Melanocyte of skin (primary cell): ENCODE data around the gene UBXN1. TPM values are rescaled to one million over a fixed set of nuclear protein-coding genes. Genes with fewer than 3 reads are reported as not detected.

Source experiments
- small RNA-seq, 2 donors: library from RNA; depleted of rRNA; stranded (forward); fragments of <200 nt; gene quantifications; one replicate each; pipeline ENCODE3, GENCODE V24; 2012
- total RNA-seq, 2 donors: library from RNA; depleted of rRNA; stranded (reverse); fragments of >200 nt; gene quantifications; 2 replicates each; pipeline ENCODE4 v1.2.3, GENCODE V29; 2012

The UBXN1 gene, protein sequence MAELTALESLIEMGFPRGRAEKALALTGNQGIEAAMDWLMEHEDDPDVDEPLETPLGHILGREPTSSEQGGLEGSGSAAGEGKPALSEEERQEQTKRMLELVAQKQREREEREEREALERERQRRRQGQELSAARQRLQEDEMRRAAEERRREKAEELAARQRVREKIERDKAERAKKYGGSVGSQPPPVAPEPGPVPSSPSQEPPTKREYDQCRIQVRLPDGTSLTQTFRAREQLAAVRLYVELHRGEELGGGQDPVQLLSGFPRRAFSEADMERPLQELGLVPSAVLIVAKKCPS
- total RNA-seq: 10 to 100 TPM; 59.2 to 83.9 TPM

DNA sequence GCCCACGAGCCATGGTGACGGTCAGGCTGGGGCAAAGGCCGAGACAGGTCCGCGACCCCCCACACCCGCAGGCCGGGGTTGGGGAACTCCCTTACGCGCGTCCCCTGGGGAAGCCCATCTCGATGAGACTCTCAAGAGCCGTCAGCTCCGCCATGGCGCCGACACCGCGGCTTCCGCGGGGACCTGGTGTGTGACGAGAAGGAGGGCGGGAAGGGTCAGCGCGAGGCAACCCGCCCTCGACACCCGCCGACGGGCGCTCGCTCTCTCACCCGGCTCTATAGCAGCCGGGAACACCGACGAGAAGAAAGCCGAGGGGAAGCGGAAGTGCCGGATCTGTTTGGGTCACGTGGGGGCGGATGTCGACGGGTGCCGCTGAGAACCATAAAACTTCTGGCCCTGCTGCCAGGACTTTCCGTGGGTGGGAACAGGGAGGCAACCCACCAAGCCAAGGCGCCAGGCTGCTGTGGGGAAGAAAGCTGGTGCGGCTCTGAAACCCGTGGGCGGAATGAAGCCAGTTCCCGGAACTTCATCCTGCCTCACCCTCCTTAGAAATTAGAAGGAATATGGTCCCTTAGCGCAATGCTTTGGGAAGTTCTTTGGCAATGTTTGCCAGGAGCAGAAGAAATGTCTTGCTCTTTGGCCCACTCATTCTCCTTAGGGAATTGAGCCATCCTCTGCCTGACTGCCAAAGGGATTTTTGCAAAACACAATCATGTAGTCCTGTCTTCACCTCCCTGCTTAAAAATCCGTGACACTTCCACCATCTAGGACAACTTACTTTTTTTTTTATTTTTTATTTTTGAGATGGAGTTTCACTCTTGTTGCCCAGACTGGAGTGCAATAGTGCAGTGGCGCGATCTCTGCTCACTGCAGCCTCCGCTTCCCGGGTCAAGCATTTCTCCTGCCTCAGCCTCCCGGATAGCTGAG lies at the start of gene UBXN1:
Gene UBXN1, minus strand, starts transcription at position 304 of the 927 bp plus-strand sequence. Its CDS starts 150 bp downstream, at position 154.

DNA sequence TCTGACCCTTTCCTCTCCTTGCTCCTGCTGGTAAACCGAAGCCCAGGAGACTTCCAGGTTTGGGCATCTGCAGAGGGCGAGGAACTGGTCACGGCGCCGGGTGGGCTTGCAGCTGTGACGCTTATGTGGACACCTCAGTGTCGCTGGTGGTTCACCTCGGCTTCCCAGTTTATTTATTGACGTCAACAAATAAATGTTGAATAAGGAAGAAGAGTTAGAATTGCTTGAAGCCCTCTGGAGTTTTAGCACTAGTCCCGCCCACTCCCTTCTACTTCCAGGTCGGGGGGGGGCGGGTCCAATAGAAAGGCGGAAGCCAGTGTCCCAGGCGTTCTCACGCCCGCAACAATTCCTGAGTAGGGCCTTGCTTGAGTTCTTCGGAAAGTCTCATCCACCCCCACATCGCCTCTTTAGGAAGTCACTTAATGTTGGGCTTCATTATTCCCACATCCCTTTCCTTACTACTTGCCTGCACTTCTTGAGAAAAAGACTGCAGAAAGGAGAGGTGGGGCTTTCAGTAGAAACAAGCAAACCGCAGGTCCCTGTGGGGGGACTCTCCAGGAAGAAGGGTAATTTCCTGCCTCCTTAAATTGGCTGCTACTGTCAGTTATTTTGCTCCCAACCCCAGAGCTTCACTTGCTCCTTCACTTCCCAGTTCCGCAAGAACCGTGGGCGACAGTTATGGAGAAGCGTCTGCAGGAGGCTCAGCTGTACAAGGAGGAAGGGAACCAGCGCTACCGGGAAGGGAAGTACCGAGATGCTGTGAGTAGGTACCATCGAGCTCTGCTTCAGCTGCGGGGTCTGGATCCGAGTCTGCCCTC lies 49.5 kb upstream of the UBXN1 start, which contains the start of gene TTC9C:
Gene TTC9C, plus strand, starts transcription at position 316 of the 818 bp plus-strand sequence. Its CDS starts 363 bp downstream, at position 679.

DNA sequence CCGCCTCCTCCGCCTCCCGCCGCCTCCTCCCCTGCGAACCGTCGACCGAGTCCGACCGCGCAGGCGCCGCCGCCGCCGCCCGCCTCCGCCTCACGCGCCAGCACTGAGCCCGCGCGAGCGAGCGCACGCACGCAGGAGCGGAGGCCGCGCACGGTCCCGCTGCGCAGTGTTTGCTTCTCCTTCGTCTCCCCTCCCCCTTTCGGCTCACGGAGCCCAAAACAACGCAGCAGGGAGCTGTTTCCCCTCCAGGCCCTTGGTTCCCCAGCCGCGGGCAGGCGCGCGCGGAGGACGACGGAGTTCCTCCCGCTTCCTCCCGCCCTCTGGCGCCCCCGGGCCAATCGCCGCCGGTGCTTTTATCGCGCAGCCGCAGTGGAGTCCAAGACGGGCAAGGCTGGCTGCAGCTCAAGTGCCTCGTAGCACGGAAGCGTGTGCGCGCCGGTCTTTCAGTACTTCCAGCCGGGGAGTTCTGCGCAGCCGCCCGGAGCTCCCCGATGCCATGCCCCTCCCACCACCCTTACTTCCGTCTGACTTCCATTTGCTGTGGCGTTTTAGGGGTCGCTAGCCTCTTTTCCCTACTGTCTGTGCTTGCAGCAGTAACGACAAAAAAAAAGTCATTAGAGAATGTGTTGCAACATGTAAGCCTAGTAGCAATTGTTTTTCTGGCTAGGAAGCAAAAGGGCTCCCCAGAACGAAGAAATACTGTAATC lies 48.4 kb upstream of the UBXN1 start, which contains the start of gene HNRNPUL2:
Gene HNRNPUL2, minus strand, starts transcription at position 293 of the 707 bp plus-strand sequence. CDS start 301 bp downstream, outside the sequence.

DNA sequence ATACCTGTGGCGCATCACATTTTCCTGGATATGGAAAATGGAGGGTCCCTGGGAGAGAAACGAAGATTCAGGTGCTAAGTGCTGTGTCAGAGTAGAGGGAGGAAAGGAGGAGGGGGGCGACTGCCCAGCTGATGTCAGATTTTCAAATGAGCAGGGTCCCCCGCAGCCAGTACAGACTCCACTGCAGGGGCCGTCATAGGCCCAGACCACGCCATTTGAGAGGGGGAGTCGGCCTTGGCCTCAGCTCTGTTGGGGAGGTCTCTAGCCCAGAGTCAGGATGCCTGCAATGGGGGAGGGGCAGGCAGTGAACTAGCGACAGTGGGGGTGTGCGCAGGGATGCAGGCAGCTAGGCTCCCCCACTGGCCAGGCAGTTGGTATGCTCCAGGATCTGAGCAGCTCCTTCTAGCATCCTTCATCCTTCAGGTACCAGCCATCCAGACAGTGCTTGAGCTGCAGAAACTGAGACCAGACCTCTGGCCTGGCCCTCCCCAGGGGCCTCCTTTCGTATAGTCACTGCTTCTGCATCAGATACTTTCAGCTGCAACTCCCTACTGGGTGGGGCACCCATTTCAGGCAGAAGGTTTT lies 28.5 kb upstream of the UBXN1 start, which contains the start of the genes BSCL2 and GNG3:
Gene BSCL2, minus strand, starts transcription at position 148 of the 585 bp plus-strand sequence. CDS start 229 bp downstream, outside the sequence.
Gene GNG3, plus strand, starts transcription at position 400 of the 585 bp plus-strand sequence. CDS start 620 bp downstream, outside the sequence.

DNA sequence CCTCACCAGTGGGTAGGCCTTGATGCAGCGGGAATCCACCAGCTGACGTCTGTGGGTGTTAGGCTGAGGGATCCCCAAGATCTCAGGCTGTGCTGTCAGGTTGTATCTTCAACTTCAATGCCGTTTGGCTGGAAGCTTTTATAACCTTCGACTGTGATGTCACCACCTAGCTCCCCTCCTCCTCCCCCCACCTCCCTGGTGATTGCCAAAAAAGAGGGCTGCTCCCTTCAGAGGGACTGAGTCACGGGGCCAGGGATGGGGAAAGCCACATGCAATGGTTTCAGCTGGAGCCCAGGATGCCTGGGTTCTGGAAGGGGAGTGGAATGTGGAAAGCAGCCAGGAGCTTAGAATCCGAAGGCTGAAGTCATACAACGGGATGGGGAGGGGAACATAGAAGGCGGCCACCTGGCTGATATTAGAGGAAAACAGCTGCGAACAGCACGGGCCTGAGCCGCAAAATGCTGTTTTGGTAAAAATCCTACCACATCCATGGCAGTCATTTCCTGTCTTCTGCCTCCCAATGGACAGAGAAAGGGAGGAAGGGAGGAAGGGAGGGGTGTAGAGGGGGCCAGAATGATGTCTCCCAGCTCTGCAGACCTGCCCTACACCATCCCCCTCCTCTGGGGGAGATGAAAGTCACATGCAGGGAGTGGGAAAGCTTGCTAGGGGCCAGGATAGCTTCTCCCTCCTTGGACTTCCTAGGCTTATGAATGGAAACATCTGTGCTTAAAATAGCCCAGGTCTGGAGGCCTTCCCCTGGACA lies 10.7 kb upstream of the UBXN1 start, which contains the start of gene LRRN4CL:
Gene LRRN4CL, minus strand, starts transcription at position 110 of the 763 bp plus-strand sequence. CDS start 1,022 bp downstream, outside the sequence.

DNA sequence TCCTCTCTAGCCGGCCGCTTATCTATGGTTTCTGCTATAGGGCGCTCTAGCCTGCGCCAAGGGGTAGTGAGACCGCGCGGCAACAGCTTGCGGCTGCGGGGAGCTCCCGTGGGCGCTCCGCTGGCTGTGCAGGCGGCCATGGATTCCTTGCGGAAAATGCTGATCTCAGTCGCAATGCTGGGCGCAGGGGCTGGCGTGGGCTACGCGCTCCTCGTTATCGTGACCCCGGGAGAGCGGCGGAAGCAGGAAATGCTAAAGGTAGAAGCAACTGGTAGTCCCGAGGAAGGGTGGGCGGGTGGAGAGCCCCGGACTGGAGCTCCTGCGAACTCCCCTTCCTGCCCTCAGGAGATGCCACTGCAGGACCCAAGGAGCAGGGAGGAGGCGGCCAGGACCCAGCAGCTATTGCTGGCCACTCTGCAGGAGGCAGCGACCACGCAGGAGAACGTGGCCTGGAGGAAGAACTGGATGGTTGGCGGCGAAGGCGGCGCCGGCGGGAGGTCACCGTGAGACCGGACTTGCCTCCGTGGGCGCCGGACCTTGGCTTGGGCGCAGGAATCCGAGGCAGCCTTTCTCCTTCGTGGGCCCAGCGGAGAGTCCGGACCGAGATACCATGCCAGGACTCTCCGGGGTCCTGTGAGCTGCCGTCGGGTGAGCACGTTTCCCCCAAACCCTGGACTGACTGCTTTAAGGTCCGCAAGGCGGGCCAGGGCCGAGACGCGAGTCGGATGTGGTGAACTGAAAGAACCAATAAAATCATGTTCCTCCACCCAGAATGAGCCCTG lies 7.1 kb downstream of the UBXN1 start, which contains the start of the genes LBHD1 and UQCC3:
Gene LBHD1, minus strand, starts transcription at position 660 of the 782 bp plus-strand sequence. CDS start 2,236 bp downstream, outside the sequence.
Gene UQCC3, plus strand, starts transcription at position 66 of the 782 bp plus-strand sequence. Its CDS starts 73 bp downstream, at position 139.

DNA sequence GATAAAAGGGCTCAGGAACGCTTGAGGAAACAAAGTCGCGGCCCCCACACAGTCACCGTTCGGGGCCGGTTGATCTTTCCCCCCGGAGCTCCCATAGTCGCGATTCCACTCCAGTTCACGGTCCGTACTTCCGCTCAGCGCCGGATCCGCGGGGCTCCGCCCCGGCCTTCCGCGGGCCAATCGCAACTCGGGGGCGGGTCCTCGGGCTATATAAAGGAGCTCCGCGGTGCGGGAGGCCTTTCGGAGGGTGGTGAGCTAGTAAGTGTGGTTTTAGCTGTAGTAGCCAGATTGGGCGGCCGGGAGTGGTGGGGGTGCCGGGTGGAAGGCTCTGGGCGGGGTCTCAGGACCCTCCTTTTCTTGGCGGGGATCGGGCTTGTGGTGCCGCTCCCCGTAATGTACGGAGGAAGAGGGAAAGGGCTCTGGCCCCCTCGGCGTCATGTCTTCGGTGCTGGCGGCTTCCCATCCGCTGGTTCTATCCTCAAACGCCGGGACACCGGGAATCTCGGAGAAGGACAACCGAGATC lies 13.7 kb downstream of the UBXN1 start, which contains the start of the genes C11orf98 and CSKMT:
Gene C11orf98, minus strand, starts transcription at position 136 of the 524 bp plus-strand sequence. Its CDS starts 41 bp downstream, at position 95.
Gene CSKMT, plus strand, starts transcription at position 238 of the 524 bp plus-strand sequence. CDS start 568 bp downstream, outside the sequence.

DNA sequence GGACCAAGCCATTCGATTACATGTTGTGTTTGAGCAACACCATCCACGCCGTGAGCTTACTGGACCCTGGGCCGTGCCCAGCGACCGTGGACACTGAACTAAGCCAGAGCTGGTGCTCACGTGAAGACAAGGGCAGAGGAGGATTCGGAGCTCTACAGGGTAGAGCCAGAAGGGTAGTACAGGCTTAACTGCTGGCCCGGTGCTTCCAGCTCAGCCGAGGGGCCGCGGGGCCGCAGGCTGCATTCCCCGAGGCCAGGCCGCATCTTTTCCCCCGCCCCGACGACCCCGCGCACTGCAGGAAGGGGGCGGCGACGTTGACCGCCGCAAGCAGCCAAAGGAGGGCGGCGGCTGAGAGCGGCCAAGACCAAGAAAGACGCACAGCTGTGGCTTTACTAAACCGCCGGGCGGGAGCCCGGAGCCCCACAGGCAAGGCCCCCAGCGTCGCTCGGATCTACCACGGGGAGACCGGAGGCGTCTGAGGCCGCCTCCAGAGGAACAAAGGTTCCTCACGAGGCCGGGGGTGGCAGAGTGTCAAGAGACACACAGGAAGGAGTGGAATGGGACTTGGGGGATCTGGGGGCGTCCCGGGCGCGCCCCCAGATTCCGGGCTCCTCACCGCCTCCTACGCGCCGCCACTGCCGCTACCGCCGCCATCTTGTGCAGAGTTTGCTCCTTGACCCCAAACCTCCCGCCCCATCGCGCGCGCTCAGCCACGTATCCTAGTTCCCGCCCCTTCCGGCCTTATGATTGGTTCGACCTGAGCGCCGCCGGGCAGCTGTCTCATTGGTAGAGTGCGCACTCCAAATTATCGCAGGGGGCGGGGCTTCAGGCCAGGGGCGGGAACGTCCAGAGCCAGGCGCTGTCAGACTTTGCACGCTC lies 32.7 kb downstream of the UBXN1 start, which contains the start of gene GANAB:
Gene GANAB, minus strand, starts transcription at position 668 of the 879 bp plus-strand sequence. Its CDS starts 14 bp downstream, at position 654.

Small RNA genes within 50 kb of the gene (small RNA-seq; reads per million reads assigned to genes)
- gene SNORA57: 0 reads per million in 2 donors

Other genes with a start within 250 kb of the UBXN1 start
- gene AHNAK, start 132.3 kb downstream of the UBXN1 start, total RNA-seq: 100 to 1,000 TPM; 261 to 266 TPM
- 100 to 1,000 TPM; 357 to 708 TPM for gene EEF1G, start 105.2 kb downstream of the UBXN1 start, total RNA-seq
- 1 to 10 TPM; 6.5 to 7.0 TPM for gene TUT1, start 87.5 kb downstream of the UBXN1 start, total RNA-seq
- 100 to 1,000 TPM; 102 to 164 TPM for gene MTA2, start 77.2 kb downstream of the UBXN1 start, total RNA-seq
- gene EML3, start 66.3 kb downstream of the UBXN1 start, total RNA-seq: 10 to 100 TPM; 15.3 to 19.3 TPM
- 1 to 10 TPM in 1 of 2 donors, under 1 TPM in 1; 1.00 to 1.0 TPM for gene ROM1, start 65.8 kb downstream of the UBXN1 start, total RNA-seq
- 10 to 100 TPM; 50.3 to 51.3 TPM for gene B3GAT3, start 57.1 kb downstream of the UBXN1 start, total RNA-seq
- 100 to 1,000 TPM; 140 to 155 TPM for gene GANAB, start 32.5 kb downstream of the UBXN1 start, total RNA-seq
- 10 to 100 TPM; 26.2 to 28.0 TPM for gene INTS5, start 25.8 kb downstream of the UBXN1 start, total RNA-seq
- gene C11orf98, start 13.9 kb downstream of the UBXN1 start, total RNA-seq: 10 to 100 TPM; 26.5 to 36.0 TPM
- 1 to 10 TPM; 6.7 to 7.6 TPM for gene CSKMT, start 13.8 kb downstream of the UBXN1 start, total RNA-seq
- gene UQCC3, start 7.4 kb downstream of the UBXN1 start, total RNA-seq: 1 to 10 TPM; 5.9 to 7.3 TPM
- 1 to 10 TPM; 4.3 to 5.5 TPM for gene LBHD1, start 6.8 kb downstream of the UBXN1 start, total RNA-seq
- gene LRRN4CL, start 10.5 kb upstream of the UBXN1 start, total RNA-seq: 1 to 10 TPM; 1.0 to 1.3 TPM
- gene BSCL2, start 28.4 kb upstream of the UBXN1 start, total RNA-seq: 10 to 100 TPM; 70.3 to 71.9 TPM
- not detected for gene GNG3, start 28.6 kb upstream of the UBXN1 start, total RNA-seq
- 10 to 100 TPM in 1 of 2 donors, 1 to 10 TPM in 1; 5.7 to 10.3 TPM for gene HNRNPUL2, start 48.4 kb upstream of the UBXN1 start, total RNA-seq
- gene TTC9C, start 49.4 kb upstream of the UBXN1 start, total RNA-seq: 10 to 100 TPM; 27.2 to 33.6 TPM
- gene ZBTB3, start 75.1 kb upstream of the UBXN1 start, total RNA-seq: 10 to 100 TPM in 1 of 2 donors, 1 to 10 TPM in 1; 6.3 to 14.5 TPM
- 10 to 100 TPM; 37.9 to 72.9 TPM for gene POLR2G, start 82.5 kb upstream of the UBXN1 start, total RNA-seq
- gene TAF6L, start 92.3 kb upstream of the UBXN1 start, total RNA-seq: 10 to 100 TPM; 28.0 to 31.0 TPM
- gene TMEM179B, start 108.3 kb upstream of the UBXN1 start, total RNA-seq: 10 to 100 TPM; 50.3 to 60.6 TPM
- gene TMEM223, start 112.9 kb upstream of the UBXN1 start, total RNA-seq: 10 to 100 TPM; 14.5 to 23.0 TPM
- 10 to 100 TPM; 31.7 to 32.0 TPM for gene NXF1, start 126.4 kb upstream of the UBXN1 start, total RNA-seq
- 10 to 100 TPM; 22.0 to 26.5 TPM for gene STX5, start 153.0 kb upstream of the UBXN1 start, total RNA-seq
- not detected for gene TEX54, start 153.8 kb upstream of the UBXN1 start, total RNA-seq
- gene WDR74, start 160.5 kb upstream of the UBXN1 start, total RNA-seq: 10 to 100 TPM; 33.7 to 87.9 TPM
- gene SLC3A2, start 201.8 kb upstream of the UBXN1 start, total RNA-seq: 100 to 1,000 TPM; 486 to 693 TPM
- gene CHRM1, start 242.3 kb upstream of the UBXN1 start, total RNA-seq: 1 to 10 TPM in 1 of 2 donors, under 1 TPM in 1; under 0.01 to 1.3 TPM